Adrenal gland (tissue), 12 donors: ENCODE data around the gene CD34. TPM values are rescaled to one million over a fixed set of nuclear protein-coding genes. Genes with fewer than 3 reads are reported as not detected.

ENCODE experiments used
- DNase-seq, 7 donors: peaks; one replicate each; pipeline ENCODE4 v3.0.0-alpha.2; 2019 to 2020
- H3K27ac ChIP-seq, 5 donors: fragments of 200-600 bp; sonication (generic) in 4 of 5; 1 replicate in 3 of 5; 2 replicates in 2 of 5; pipeline versions ENCODE4 v1.5.1 to v1.8.0; 2016 to 2020; ENCODE audit warnings: mild to moderate bottlenecking in 1 of 5
- H3K27me3 ChIP-seq: fragments of 200-600 bp; 2 replicates; pipeline ENCODE4 v1.8.0; 2021
- H3K36me3 ChIP-seq, 2 donors: fragments of 200-600 bp; replicated peaks in 1 of 2; 1 replicate in 1 of 2; 2 replicates in 1 of 2; pipeline versions ENCODE4 v1.5.1 to v1.8.0; 2018 to 2022
- H3K4me1 ChIP-seq, 2 donors: fragments of 200-600 bp; replicated peaks in 1 of 2; 1 replicate in 1 of 2; 2 replicates in 1 of 2; pipeline versions ENCODE4 v1.5.1 to v1.8.0; 2018 to 2021
- H3K4me3 ChIP-seq, 4 donors: fragments of 200-600 bp; sonication (generic) in 3 of 4; one replicate each; pipeline ENCODE4 v1.5.1; 2016 to 2018
- H3K9me3 ChIP-seq, 3 donors: fragments of 200-600 bp; sonication (generic) in 1 of 3; replicated peaks in 1 of 3; 1 replicate in 2 of 3; 2 replicates in 1 of 3; pipeline versions ENCODE4 v1.5.1 to v1.8.0; 2016 to 2021
- CTCF ChIP-seq, 6 experiments: fragments of 450-650 bp in 4 of 6; fragments of 200-600 bp in 2 of 6; sonication (generic) in 1 of 6; IDR thresholded peaks; 1 replicate in 5 of 6; 2 replicates in 1 of 6; pipeline versions ENCODE4 v1.5.1 to v1.8.0; 2016 to 2021; ENCODE audit warnings: antibody characterized with exemption in 6 of 6, mild to moderate bottlenecking in 2 of 6, moderate library complexity in 1 of 6
- POLR2A ChIP-seq, 2 donors: fragments of 450-650 bp; IDR thresholded peaks; one replicate each; pipeline ENCODE4 v1.6.1; 2017; ENCODE audit warnings: antibody characterized with exemption in 2 of 2, mild to moderate bottlenecking in 2 of 2, moderate library complexity in 1 of 2
- WGBS, 4 donors: extraction: QIAGEN DNeasy Blood & Tissue Kit in 2 of 4; methylation state at CpG; one replicate each; pipeline versions ENCODE4 v1.1.5 to v1.1.7; 2013 to 2017; 5-methylcytosine and 5-hydroxymethylcytosine counted together
- intact Hi-C, 2 donors: fragments of 100-400 bp; cut with DNase I; formaldehyde crosslinking; loops; one replicate each; pipeline versions ENCODE4 v1.14.1 to v1.15.0; 2022 to 2023
- polyA plus RNA-seq, 3 donors: library from polyadenylated mRNA; stranded (reverse); fragments of 200-250 nt in 2 of 3; fragments of 350-450 nt in 1 of 3; fragmentation: Illumina TruSeq in 1 of 3; extraction: RNeasy Lipid Tissue Mini Kit (QIAGEN cat#74804) in 1 of 3; gene quantifications; one replicate each; pipeline ENCODE4 v1.2.3, GENCODE V29; 2013 to 2014
- total RNA-seq, 9 donors: library from RNA; depleted of rRNA in 4 of 9; stranded (reverse); fragments of >200 nt in 4 of 9; fragments of 120-200 nt in 1 of 9; fragmentation: NEBNext Ultra II Directional in 1 of 9; extraction: Animal tissue kit (Norgen Biotek cat#: 25700) in 1 of 9; gene quantifications; one replicate each; pipeline versions ENCODE4 v1.1.0 to v1.2.4, GENCODE V29; 2013 to 2023
- donor health status: healthy with polysubstance abuse.
- donor health status: Bipolar disorder and iron deficiency.
- donor health status: DM: yes; HTN: yes; CAD: no.
- donor health status: DM: no; HTN: no; CAD: no.
- donor health status: DM: no; HTN: no; CAD: no.
- donor health status: DM: yes; HTN: yes; CAD: no.

The CD34 gene
- total and polyA plus RNA-seq, 12 donors: 9.0 to 48.6 (median 28.1) TPM

GRCh38 chr1:207894704-207895103 is 16.2 kb downstream of the CD34 start:
- no peak for DNase-seq
- intact Hi-C loops: no loop called here
- peaks cover 15 to 29% of the 10 kb centered on the region in 2 donors for H3K4me1 ChIP-seq

GRCh38 chr1:207893737-207894582 is 17.0 kb downstream of the CD34 start:
- WGBS, 4 donors: 63 to 81% (median 73%) methylated on average over 6 of the region's 6 CpGs
- H3K9me3 ChIP-seq: no peaks in the 10 kb centered on the region
- intact Hi-C loops: no loop called here
- no peak for TF ChIP-seq CTCF (IDR thresholded peaks at IDR 0.05)
- TF ChIP-seq POLR2A (IDR thresholded peaks at IDR 0.05): no peak
- no peak for DNase-seq
- no peaks in the 10 kb centered on the region for H3K36me3 ChIP-seq
- H3K27ac ChIP-seq: no peak overlapping the region
- H3K4me3 ChIP-seq: no peak overlapping the region
- H3K4me1 ChIP-seq: peaks cover 22 to 37% of the 10 kb centered on the region in 2 donors
- no peaks in the 10 kb centered on the region for H3K27me3 ChIP-seq

More at GRCh38 chr1:207894704-207895103, 16.2 kb downstream of the CD34 start:
- no peak overlapping the region for H3K4me3 ChIP-seq
- H3K27me3 ChIP-seq: no peaks in the 10 kb centered on the region
- no peak for TF ChIP-seq POLR2A (IDR thresholded peaks at IDR 0.05)
- TF ChIP-seq CTCF (IDR thresholded peaks at IDR 0.05): no peak
- no peaks in the 10 kb centered on the region for H3K36me3 ChIP-seq
- no peak overlapping the region for H3K27ac ChIP-seq
- WGBS, 4 donors: 90 to 100% (median 95%) methylated on average over 2 of the region's 2 CpGs
- no peaks in the 10 kb centered on the region for H3K9me3 ChIP-seq

GRCh38 chr1:207892764-207893163 is 18.2 kb downstream of the CD34 start:
- TF ChIP-seq CTCF (IDR thresholded peaks at IDR 0.05) (no peak), POLR2A (IDR thresholded peaks at IDR 0.05) (no peak)
- Histone ChIP-seq H3K27ac (no peak overlapping the region), H3K4me3 (no peak overlapping the region), H3K27me3 (no peaks in the 10 kb centered on the region), H3K9me3 (no peaks in the 10 kb centered on the region), H3K36me3 (no peaks in the 10 kb centered on the region), H3K4me1 (peaks cover 25 to 40% of the 10 kb centered on the region in 2 donors)
- DNase-seq: peak in 1 of 7 donors; percentile 40
- WGBS, 4 donors: 69 to 74% (median 72%) methylated on average over 4 to 5 of the region's 5 CpGs
- intact Hi-C loops: no loop called here

- peak in 1 of 7 donors; percentile 54 for DNase-seq
- TF ChIP-seq CTCF (IDR thresholded peaks at IDR 0.05) (no peak), POLR2A (IDR thresholded peaks at IDR 0.05) (no peak)
- peaks cover 25 to 35% of the 10 kb centered on the region in 2 donors for H3K4me1 ChIP-seq
- no peaks in the 10 kb centered on the region for H3K9me3 ChIP-seq
- intact Hi-C loops: no loop called here
- 80 to 89% (median 81%) methylated on average over 5 to 6 of the region's 6 CpGs for WGBS, 4 donors
- H3K27me3 ChIP-seq: no peaks in the 10 kb centered on the region
- peak overlapping the region; percentile 45 to 90 (median 81) for H3K27ac ChIP-seq
- H3K4me3 ChIP-seq: no peak overlapping the region
- no peaks in the 10 kb centered on the region for H3K36me3 ChIP-seq
These were observed 19.8 kb downstream of the CD34 start for GRCh38 chr1:207891148-207891547.
